WTC11 (cell line): ENCODE results near the gene PARD3B. TPM values are rescaled to one million over a fixed set of nuclear protein-coding genes. Genes with fewer than 3 reads are reported as not detected.

Experiments used
- ATAC-seq: fragments of 200-7000 bp; cut with Tn5 transposase; 2 replicates; pipeline ENCODE4 v1.10.0; 2021; ENCODE audit warnings: mild to moderate bottlenecking, moderate library complexity
- CTCF ChIA-PET: fragments of 300-600 bp; sonication (Branson Sonifier 250); formaldehyde crosslinking; loops from one replicate; lab custom pipeline; 2021; ENCODE audit warnings: antibody characterized with exemption; lab: Charles Lee
- POLR2A ChIA-PET: fragments of 350-600 bp; sonication (Branson Sonifier 250); formaldehyde crosslinking; loops from one replicate; lab custom pipeline; 2021; ENCODE audit warnings: antibody characterized with exemption; lab: Charles Lee
- DNase-seq: peaks from one replicate; pipeline ENCODE4 v3.0.0; 2021; ENCODE audit warnings: low spot score
- H3K27ac Mint-ChIP-seq: 2 replicates; pipeline ENCODE4 v1.8.0; 2021; ENCODE audit warnings: mixed read lengths
- H3K27me3 Mint-ChIP-seq: 2 replicates; pipeline ENCODE4 v1.8.0; 2021; ENCODE audit warnings: low read depth, mild to moderate bottlenecking, moderate library complexity, mixed read lengths
- H3K36me3 Mint-ChIP-seq: 2 replicates; pipeline ENCODE4 v1.8.0; 2021; ENCODE audit warnings: mixed read lengths
- H3K4me1 Mint-ChIP-seq: 2 replicates; pipeline ENCODE4 v1.8.0; 2022; ENCODE audit warnings: mixed read lengths
- H3K4me3 Mint-ChIP-seq: 2 replicates; pipeline ENCODE4 v1.8.0; 2021; ENCODE audit warnings: mild to moderate bottlenecking, moderate library complexity, mixed read lengths
- H3K9me3 Mint-ChIP-seq: 2 replicates; pipeline ENCODE4 v1.8.0; 2021; ENCODE audit warnings: mixed read lengths
- ATF1 ChIP-seq: sonication (generic); formaldehyde crosslinking; IDR thresholded peaks from 2 replicates; pipeline ENCODE4 v1.8.1; 2023; ENCODE audit warnings: mild to moderate bottlenecking, moderate library complexity, missing genetic modification reagents
- CBFB ChIP-seq: sonication (generic); formaldehyde crosslinking; IDR thresholded peaks from 2 replicates; pipeline ENCODE4 v1.8.1; 2022; ENCODE audit warnings: mild to moderate bottlenecking, low read depth, missing genetic modification reagents
- CREM ChIP-seq: sonication (generic); formaldehyde crosslinking; IDR thresholded peaks from 2 replicates; pipeline ENCODE4 v1.8.1; 2022; ENCODE audit warnings: mild to moderate bottlenecking, missing genetic modification reagents, moderate library complexity
- ERG ChIP-seq: fragments of 250-450 bp; sonication (Bioruptor Pico); IDR thresholded peaks from 2 replicates; pipeline ENCODE4 v1.8.0; 2021; ENCODE audit warnings: mild to moderate bottlenecking
- FOXJ3 ChIP-seq: sonication (generic); formaldehyde crosslinking; IDR thresholded peaks from 2 replicates; pipeline ENCODE4 v1.9.0; 2021; ENCODE audit warnings: missing genetic modification reagents, mild to moderate bottlenecking, borderline replicate concordance
- IRF1 ChIP-seq: sonication (generic); formaldehyde crosslinking; IDR thresholded peaks from 2 replicates; pipeline ENCODE4 v1.8.0; 2023; ENCODE audit warnings: missing genetic modification reagents
- IRF2 ChIP-seq: sonication (generic); formaldehyde crosslinking; IDR thresholded peaks from 2 replicates; pipeline ENCODE4 v1.8.0; 2022; ENCODE audit warnings: low read depth, missing genetic modification reagents, borderline replicate concordance
- MXD4 ChIP-seq: fragments of 250-450 bp; sonication (Bioruptor Pico); IDR thresholded peaks from 2 replicates; pipeline ENCODE4 v1.8.0; 2021; ENCODE audit warnings: mild to moderate bottlenecking, moderate library complexity, borderline replicate concordance
- NFYB ChIP-seq: sonication (generic); formaldehyde crosslinking; conservative IDR thresholded peaks from 2 replicates; pipeline ENCODE4 v1.8.0; 2022; ENCODE audit warnings: low read depth, missing genetic modification reagents
- NR1H2 ChIP-seq: sonication (generic); formaldehyde crosslinking; IDR thresholded peaks from 2 replicates; pipeline ENCODE4 v1.9.0; 2021; ENCODE audit warnings: mild to moderate bottlenecking, moderate library complexity, missing genetic modification reagents
- RELA ChIP-seq: sonication (generic); formaldehyde crosslinking; IDR thresholded peaks from 2 replicates; pipeline ENCODE4 v1.8.1; 2022; ENCODE audit warnings: missing genetic modification reagents, mild to moderate bottlenecking, borderline replicate concordance
- SMAD3 ChIP-seq: sonication (generic); formaldehyde crosslinking; IDR thresholded peaks from 2 replicates; pipeline ENCODE4 v1.8.0; 2022; ENCODE audit warnings: missing genetic modification reagents, mild to moderate bottlenecking, borderline replicate concordance
- SMAD4 ChIP-seq: sonication (generic); formaldehyde crosslinking; IDR thresholded peaks from 2 replicates; pipeline ENCODE4 v1.8.0; 2022; ENCODE audit warnings: mild to moderate bottlenecking, missing genetic modification reagents
- STAT6 ChIP-seq: sonication (generic); formaldehyde crosslinking; conservative IDR thresholded peaks from 2 replicates; pipeline ENCODE4 v1.8.1; 2023; ENCODE audit warnings: mild to moderate bottlenecking, low read depth, missing genetic modification reagents, moderate library complexity
- TEAD4 ChIP-seq: sonication (generic); formaldehyde crosslinking; IDR thresholded peaks from 2 replicates; pipeline ENCODE4 v1.8.0; 2022; ENCODE audit warnings: mild to moderate bottlenecking, missing genetic modification reagents
- ZBTB21 ChIP-seq: sonication (generic); formaldehyde crosslinking; IDR thresholded peaks from 2 replicates; pipeline ENCODE4 v1.8.1; 2023; ENCODE audit warnings: mild to moderate bottlenecking, missing genetic modification reagents, borderline replicate concordance
- ZBTB43 ChIP-seq: sonication (generic); formaldehyde crosslinking; IDR thresholded peaks from 2 replicates; pipeline ENCODE4 v1.8.1; 2023; ENCODE audit warnings: mild to moderate bottlenecking, missing genetic modification reagents
- ZNF512 ChIP-seq: sonication (generic); formaldehyde crosslinking; IDR thresholded peaks from 2 replicates; pipeline ENCODE4 v1.8.1; 2022; ENCODE audit warnings: missing genetic modification reagents, borderline replicate concordance
- total RNA-seq: library from RNA; stranded (reverse); gene quantifications from 3 replicates; pipeline ENCODE4 v1.2.3, GENCODE V29; 2021

PARD3B gene
- total RNA-seq, 1 experiment from 2014 or later: 5.6 TPM

- TF ChIP-seq SMAD3 (no peak), STAT6 (CRISPR knock-in tag) (no peak)
- TF ChIP-seq, all 79 proteins: peak for 0
These were observed 127.5 kb downstream of the PARD3B start (continued) for GRCh38 chr2:204672772-204673171.

GRCh38 chr2:204673877-204674276 is 128.6 kb downstream of the PARD3B start:
- no peak for TF ChIP-seq ERG (CRISPR knock-in tag)
- no peak for TF ChIP-seq ZNF512 (CRISPR knock-in tag)
- no peak for TF ChIP-seq TEAD4 (CRISPR knock-in tag)
- no peak for TF ChIP-seq ATF1 (CRISPR knock-in tag)
- TF ChIP-seq SMAD4 (CRISPR knock-in tag): no peak
- no peak for TF ChIP-seq STAT6 (CRISPR knock-in tag)
- TF ChIP-seq CREM (CRISPR knock-in tag): no peak
- TF ChIP-seq ZBTB43 (CRISPR knock-in tag): no peak
- no peak for TF ChIP-seq IRF2 (CRISPR knock-in tag)
- no peak for TF ChIP-seq MXD4
- no peak for TF ChIP-seq NR1H2 (CRISPR knock-in tag)
- TF ChIP-seq NFYB: no peak
- TF ChIP-seq CBFB: no peak
- TF ChIP-seq RELA: no peak
- TF ChIP-seq IRF1 (CRISPR knock-in tag): no peak
- no peak for TF ChIP-seq ZBTB21 (CRISPR knock-in tag)
- no peak for TF ChIP-seq FOXJ3 (CRISPR knock-in tag)
- H3K27me3 Mint-ChIP-seq: no peaks in the 10 kb centered on the region
- ATAC-seq (0 out of 2 replicates have a peak, but pooled peaks have one; percentile 22), DNase-seq (no peak)
- no peaks in the 10 kb centered on the region for H3K36me3 Mint-ChIP-seq
- POLR2A ChIA-PET: no interaction called here
- no peaks in the 10 kb centered on the region for H3K9me3 Mint-ChIP-seq
- no peak overlapping the region for H3K4me3 Mint-ChIP-seq
- peaks cover 33% of the 10 kb centered on the region for H3K4me1 Mint-ChIP-seq
- CTCF ChIA-PET: no interaction called here
- H3K27ac Mint-ChIP-seq: 0 out of 2 replicates have a peak overlapping the region, but pooled peaks have one; percentile 13
